ENCODE data around the gene CCNL1. TPM values are rescaled to one million over a fixed set of nuclear protein-coding genes. Genes with fewer than 3 reads are reported as not detected.
A peak's percentile ranks its signal among the peaks of the same experiment; 100 is the strongest.

CCNL1 gene
- total and polyA plus RNA-seq, 2 of the 8 experiments (the other 6 are each of a cell fraction or from before 2014, with no cell fraction given): 64.5 to 68.6 TPM

DNA sequence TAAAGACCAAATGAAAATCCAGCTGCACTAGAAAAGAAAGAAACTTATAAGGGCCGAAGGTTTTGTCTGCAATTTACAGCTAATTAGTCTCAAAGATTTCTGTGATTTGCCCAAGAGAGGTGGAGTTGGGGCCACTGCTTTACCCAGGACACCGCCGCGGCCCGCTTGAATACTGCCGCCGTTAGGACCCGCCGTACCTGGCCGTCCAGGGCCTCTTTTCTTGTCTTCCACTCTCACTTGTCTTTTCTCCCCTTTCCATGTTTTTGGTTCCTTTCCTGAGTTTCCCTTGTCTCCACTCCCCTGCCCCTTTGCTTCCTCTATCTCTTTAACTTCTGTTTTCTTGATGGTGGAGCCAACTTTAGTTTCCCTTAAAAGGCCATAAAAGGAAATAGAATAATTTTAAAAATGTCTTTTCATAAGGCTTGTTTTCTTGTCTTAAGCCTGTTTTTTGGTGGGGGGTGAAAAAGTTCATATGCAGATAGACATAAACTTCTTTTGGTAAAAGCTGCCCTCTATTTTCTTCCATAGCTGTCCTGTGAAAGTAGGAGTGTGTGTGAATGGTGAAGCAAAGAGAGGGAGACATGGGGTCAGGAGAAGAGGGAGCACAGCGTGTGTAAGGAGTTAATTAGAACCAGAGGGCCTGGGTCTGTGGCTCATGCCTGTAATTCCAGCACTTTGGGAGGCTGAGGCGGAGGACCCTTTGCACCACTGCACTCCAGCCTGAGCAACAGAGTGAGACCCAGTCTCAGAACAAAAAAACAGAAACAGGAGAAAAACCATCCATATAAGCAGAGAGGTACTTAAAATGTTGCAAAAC is 16.0 kb upstream of the CCNL1 start:
- Histone ChIP-seq H3K4me3 (ENCODE audit: extremely low read depth in 1 of 4, insufficient read depth in 2 of 4, low read depth in 3 of 4, low read length in 4 of 4) (peak overlapping the region; percentile 57 to 86 (median 74)), H3K18ac (ENCODE audit: extremely low read depth, low read length) (0 out of 2 replicates have a peak overlapping the region, but pooled peaks have one; percentile 21), H3K9ac (replicated peaks in 1 of 4; ENCODE audit: extremely low read depth in 1 of 4, low read depth in 3 of 4, low read length in 3 of 4) (peak overlapping the region; percentile 29 to 58 (median 50); a peak in 4 of 7 replicates), H4K91ac (replicated peaks; ENCODE audit: insufficient read length, low read length) (no peak overlapping the region), H3K27ac (ENCODE audit: low read depth, low read length) (no peak overlapping the region), H2BK15ac (ENCODE audit: low read length) (no peak overlapping the region), H3K27me3 (replicated peaks in 1 of 4; ENCODE audit: control insufficient read depth in 3 of 4, extremely low read depth in 1 of 4, insufficient read depth in 3 of 4, low read length in 3 of 4) (no peaks in the 10 kb centered on the region), H3K23me2 (ENCODE audit: low read depth, low read length) (peaks cover 7% of the 10 kb centered on the region), H3K23ac (ENCODE audit: insufficient read length) (no peak overlapping the region), H2AK5ac (ENCODE audit: low read depth, low read length) (no peak overlapping the region), H4K20me1 (replicated peaks in 1 of 2; ENCODE audit: control insufficient read depth in 1 of 2, insufficient read depth in 2 of 2, low read length in 2 of 2) (no peaks in the 10 kb centered on the region), H2BK5ac (ENCODE audit: low read depth, low read length) (no peak overlapping the region), H2AFZ (ENCODE audit: low read length) (no peak overlapping the region; the same call in 1 of the 2 replicates), H2BK120ac (replicated peaks; ENCODE audit: low read depth, low read length) (no peak overlapping the region), H3K4me2 (ENCODE audit: insufficient read depth in 1 of 2, low read depth in 2 of 2, low read length in 2 of 2) (peak overlapping the region; percentile 77 to 78), H3K14ac (ENCODE audit: insufficient read length) (no peak overlapping the region), H2BK12ac (ENCODE audit: low read depth, low read length) (no peak overlapping the region), H3K4ac (replicated peaks; ENCODE audit: insufficient read length, low read depth, low read length) (no peak overlapping the region), H3K56ac (replicated peaks; ENCODE audit: insufficient read length, low read depth, low read length) (no peak overlapping the region), H2BK20ac (ENCODE audit: low read length) (no peak overlapping the region), H3K9me3 (ENCODE audit: insufficient read depth in 2 of 2, low read depth in 1 of 2, low read length in 1 of 2) (peaks cover 7 to 26% of the 10 kb centered on the region in 2 experiments), H4K8ac (ENCODE audit: extremely low read depth, insufficient read depth, low read length) (no peak overlapping the region), H3K79me2 (ENCODE audit: control insufficient read depth in 1 of 2, insufficient read depth in 2 of 2, low read length in 2 of 2) (peaks cover 0 to 14% of the 10 kb centered on the region in 2 experiments; a peak in 2 of 4 replicates), H3K79me1 (ENCODE audit: low read depth, low read length) (no peaks in the 10 kb centered on the region), H3K4me1 (replicated peaks in 1 of 4; ENCODE audit: control insufficient read depth in 3 of 4, insufficient read depth in 4 of 4, low read length in 3 of 4) (peaks cover 0 to 3% (median 0%) of the 10 kb centered on the region in 4 experiments; a peak in 1 of 7 replicates), H4K5ac (ENCODE audit: insufficient read length, low read depth, low read length) (no peak overlapping the region), H3K36me3 (ENCODE audit: control insufficient read depth in 2 of 4, insufficient read depth in 4 of 4, low read length in 3 of 4) (peaks cover 0 to 19% (median 2%) of the 10 kb centered on the region in 4 experiments; a peak in 3 of 8 replicates)
- ChIA-PET CTCF (ENCODE audit: partially characterized antibody) (interaction anchor here (0.9 to 5.9 kb wide), 6 partner anchors 11 to 62 kb away, joined by 3 to 80 read pairs (median 4); partner anchors contain the start of gene CCNL1), POLR2A (ENCODE audit: partially characterized antibody) (interaction anchor here (0.9 to 7.3 kb wide), 10 partner anchors 9 to 621 kb away, joined by 3 to 245 read pairs (median 6); partner anchors contain the start of genes CCNL1 and SSR3)
- DNase-seq (ENCODE audit: low read depth in 1 of 2, low spot score in 2 of 2) (no peak), FAIRE-seq (no peak)
- no peak; a peak in 1 of 3 replicates for TF ChIP-seq POLR2A (IDR thresholded peaks at IDR 0.05; ENCODE audit: control extremely low read depth in 1 of 2, low read depth in 2 of 2, low read length in 2 of 2)
- no peak for TF ChIP-seq TEAD4 (IDR thresholded peaks at IDR 0.05; ENCODE audit: low read depth, low read length)
- TF ChIP-seq YY1 (IDR thresholded peaks at IDR 0.05; ENCODE audit: low read depth, low read length): no peak
- peak; percentile 52; the same call in 1 of the 2 replicates for TF ChIP-seq TAF1 (IDR thresholded peaks at IDR 0.05; ENCODE audit: low read depth, low read length)
- TF ChIP-seq PHF8 (conservative IDR thresholded peaks at IDR 0.05; ENCODE audit: low read depth, low read length): 0 out of 2 replicates have a peak, but pooled peaks have one; percentile 9
- 24% methylated on average over 12 of the region's 12 CpGs; no CpG with 5 or more reads in 1 of the 2 experiments for WGBS, 2 experiments (ENCODE audit: extremely low coverage in 1 of 2, insufficient coverage in 1 of 2, insufficient read length in 1 of 2, insufficient replicate concordance in 2 of 2, low coverage in 1 of 2, low lambda C conversion rate in 2 of 2, missing lambda C conversion rate in 1 of 2)
